WTC11 (cell line): ENCODE results near the gene F10. TPM values are rescaled to one million over a fixed set of nuclear protein-coding genes. Genes with fewer than 3 reads are reported as not detected.

ENCODE experiments used
- ATAC-seq: fragments of 200-7000 bp; cut with Tn5 transposase; 2 replicates; pipeline ENCODE4 v1.10.0; 2021; ENCODE audit warnings: mild to moderate bottlenecking, moderate library complexity
- CTCF ChIA-PET: fragments of 300-600 bp; sonication (Branson Sonifier 250); formaldehyde crosslinking; loops from one replicate; lab custom pipeline; 2021; ENCODE audit warnings: antibody characterized with exemption; lab: Charles Lee
- POLR2A ChIA-PET: fragments of 350-600 bp; sonication (Branson Sonifier 250); formaldehyde crosslinking; loops from one replicate; lab custom pipeline; 2021; ENCODE audit warnings: antibody characterized with exemption; lab: Charles Lee
- DNase-seq: peaks from one replicate; pipeline ENCODE4 v3.0.0; 2021; ENCODE audit warnings: low spot score
- H3K27ac Mint-ChIP-seq: 2 replicates; pipeline ENCODE4 v1.8.0; 2021; ENCODE audit warnings: mixed read lengths
- H3K27me3 Mint-ChIP-seq: 2 replicates; pipeline ENCODE4 v1.8.0; 2021; ENCODE audit warnings: low read depth, mild to moderate bottlenecking, moderate library complexity, mixed read lengths
- H3K36me3 Mint-ChIP-seq: 2 replicates; pipeline ENCODE4 v1.8.0; 2021; ENCODE audit warnings: mixed read lengths
- H3K4me1 Mint-ChIP-seq: 2 replicates; pipeline ENCODE4 v1.8.0; 2022; ENCODE audit warnings: mixed read lengths
- H3K4me3 Mint-ChIP-seq: 2 replicates; pipeline ENCODE4 v1.8.0; 2021; ENCODE audit warnings: mild to moderate bottlenecking, moderate library complexity, mixed read lengths
- H3K9me3 Mint-ChIP-seq: 2 replicates; pipeline ENCODE4 v1.8.0; 2021; ENCODE audit warnings: mixed read lengths
- ATF3 ChIP-seq: sonication (generic); formaldehyde crosslinking; conservative IDR thresholded peaks from 2 replicates; pipeline ENCODE4 v1.8.1; 2022; ENCODE audit warnings: mild to moderate bottlenecking, missing genetic modification reagents
- FOXK1 ChIP-seq: sonication (generic); formaldehyde crosslinking; IDR thresholded peaks from 2 replicates; pipeline ENCODE4 v1.8.0; 2022; ENCODE audit warnings: mild to moderate bottlenecking, moderate library complexity, missing genetic modification reagents
- FOXP1 ChIP-seq: sonication (generic); formaldehyde crosslinking; IDR thresholded peaks from 2 replicates; pipeline ENCODE4 v1.8.0; 2022; ENCODE audit warnings: missing genetic modification reagents, mild to moderate bottlenecking, moderate library complexity, borderline replicate concordance
- GTF2I ChIP-seq: fragments of 250-450 bp; sonication (Bioruptor Pico); conservative IDR thresholded peaks from 2 replicates; pipeline ENCODE4 v1.4.0; 2021; ENCODE audit warnings: mild to moderate bottlenecking
- JUN ChIP-seq: sonication (generic); formaldehyde crosslinking; IDR thresholded peaks from 2 replicates; pipeline ENCODE4 v1.8.0; 2023; ENCODE audit warnings: mild to moderate bottlenecking, missing genetic modification reagents
- MAX ChIP-seq: sonication (generic); formaldehyde crosslinking; IDR thresholded peaks from 2 replicates; pipeline ENCODE4 v1.8.0; 2022; ENCODE audit warnings: mild to moderate bottlenecking, missing genetic modification reagents
- NFE2L1 ChIP-seq: sonication (generic); formaldehyde crosslinking; IDR thresholded peaks from 2 replicates; pipeline ENCODE4 v1.8.1; 2023; ENCODE audit warnings: missing genetic modification reagents
- OVOL2 ChIP-seq: fragments of 250-450 bp; sonication (Bioruptor Pico); IDR thresholded peaks from 2 replicates; pipeline ENCODE4 v1.9.0; 2021; ENCODE audit warnings: mild to moderate bottlenecking, borderline replicate concordance
- PREB ChIP-seq: sonication (generic); formaldehyde crosslinking; IDR thresholded peaks from 2 replicates; pipeline ENCODE4 v1.8.1; 2022; ENCODE audit warnings: mild to moderate bottlenecking, missing genetic modification reagents, moderate library complexity, borderline replicate concordance
- PRRX2 ChIP-seq: fragments of 250-450 bp; sonication (Bioruptor Pico); IDR thresholded peaks from 2 replicates; pipeline ENCODE4 v1.8.0; 2021; ENCODE audit warnings: mild to moderate bottlenecking
- SMAD3 ChIP-seq: sonication (generic); formaldehyde crosslinking; IDR thresholded peaks from 2 replicates; pipeline ENCODE4 v1.8.0; 2022; ENCODE audit warnings: missing genetic modification reagents, mild to moderate bottlenecking, borderline replicate concordance
- SMAD4 ChIP-seq: sonication (generic); formaldehyde crosslinking; IDR thresholded peaks from 2 replicates; pipeline ENCODE4 v1.8.0; 2022; ENCODE audit warnings: mild to moderate bottlenecking, missing genetic modification reagents
- SOX15 ChIP-seq: fragments of 250-450 bp; sonication (Bioruptor Pico); IDR thresholded peaks from 2 replicates; pipeline ENCODE4 v1.9.0; 2021; ENCODE audit warnings: mild to moderate bottlenecking
- SP1 ChIP-seq: sonication (generic); formaldehyde crosslinking; conservative IDR thresholded peaks from 2 replicates; pipeline ENCODE4 v1.8.1; 2022; ENCODE audit warnings: missing genetic modification reagents
- STAT6 ChIP-seq: sonication (generic); formaldehyde crosslinking; conservative IDR thresholded peaks from 2 replicates; pipeline ENCODE4 v1.8.1; 2023; ENCODE audit warnings: mild to moderate bottlenecking, low read depth, missing genetic modification reagents, moderate library complexity
- USF1 ChIP-seq: sonication (generic); formaldehyde crosslinking; IDR thresholded peaks from 2 replicates; pipeline ENCODE4 v1.8.0; 2022; ENCODE audit warnings: mild to moderate bottlenecking, missing genetic modification reagents
- ZNF121 ChIP-seq: sonication (generic); formaldehyde crosslinking; IDR thresholded peaks from 2 replicates; pipeline ENCODE4 v1.8.0; 2023; ENCODE audit warnings: missing genetic modification reagents
- ZNF396 ChIP-seq: fragments of 250-450 bp; sonication (Bioruptor Pico); IDR thresholded peaks from 2 replicates; pipeline ENCODE4 v1.8.0; 2021; ENCODE audit warnings: mild to moderate bottlenecking, moderate library complexity, borderline replicate concordance
- ZNF425 ChIP-seq: fragments of 250-450 bp; sonication (Bioruptor Pico); conservative IDR thresholded peaks from 2 replicates; pipeline ENCODE4 v1.9.0; 2021; ENCODE audit warnings: mild to moderate bottlenecking
- total RNA-seq: library from RNA; stranded (reverse); gene quantifications from 3 replicates; pipeline ENCODE4 v1.2.3, GENCODE V29; 2021
- TF ChIP-seq, protein P1 (sequence below): fragments of 250-450 bp; sonication (Bioruptor Pico); IDR thresholded peaks from 2 replicates; pipeline ENCODE4 v2.1.2; 2022; ENCODE audit warnings: mild to moderate bottlenecking, moderate library complexity
- TF ChIP-seq, protein P2 (sequence below): sonication (generic); formaldehyde crosslinking; IDR thresholded peaks from 2 replicates; pipeline ENCODE4 v1.8.0; 2022; ENCODE audit warnings: mild to moderate bottlenecking, missing genetic modification reagents
- TF ChIP-seq, protein P3 (sequence below): sonication (generic); formaldehyde crosslinking; IDR thresholded peaks from 2 replicates; pipeline ENCODE4 v1.8.1; 2022; ENCODE audit warnings: low read depth, missing genetic modification reagents, borderline replicate concordance
- TF ChIP-seq, protein P4 (sequence below): sonication (generic); formaldehyde crosslinking; IDR thresholded peaks from 2 replicates; pipeline ENCODE4 v1.8.1; 2023; ENCODE audit warnings: mild to moderate bottlenecking, missing genetic modification reagents, moderate library complexity

F10 gene
- total RNA-seq, 1 experiment from 2014 or later = 0.87 TPM

DNA sequence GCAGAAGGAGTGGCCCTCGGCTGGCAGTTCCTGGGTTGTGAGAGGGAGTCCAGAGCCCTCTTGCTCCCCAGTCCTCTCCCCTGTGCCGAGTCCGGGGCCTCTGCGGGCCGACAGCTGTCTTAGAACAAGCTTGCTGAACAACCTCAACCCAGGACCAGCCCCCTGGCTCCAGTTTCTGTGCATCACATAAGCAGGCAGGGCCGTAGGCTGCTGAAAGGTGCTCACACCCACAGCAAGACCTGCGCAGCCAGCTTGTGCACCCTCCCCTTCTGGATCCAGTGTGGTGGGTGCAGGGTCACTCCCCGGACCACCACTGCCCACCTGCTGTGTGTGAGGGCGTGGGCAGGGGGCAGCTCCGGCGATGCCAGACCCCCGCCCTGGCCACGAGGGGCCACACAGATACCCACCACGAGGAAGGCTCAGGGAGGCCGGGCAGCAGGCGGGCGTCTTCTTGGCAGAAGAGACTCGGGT, 42.2 kb upstream of the F10 start:
- Mint-ChIP-seq H3K4me1 (no peaks in the 10 kb centered on the region), H3K27ac (no peak overlapping the region), H3K36me3 (no peaks in the 10 kb centered on the region), H3K9me3 (no peaks in the 10 kb centered on the region), H3K27me3 (no peaks in the 10 kb centered on the region), H3K4me3 (no peak overlapping the region)
- ChIA-PET POLR2A (no interaction called here), CTCF (interaction anchor here (1.4 to 1.5 kb wide), 2 partner anchors 10 to 45 kb away, joined by 3 to 4 read pairs; no protein-coding TSS in a partner anchor)
- no peak for DNase-seq
- no peak for TF ChIP-seq FOXP1
- TF ChIP-seq, protein P1, sequence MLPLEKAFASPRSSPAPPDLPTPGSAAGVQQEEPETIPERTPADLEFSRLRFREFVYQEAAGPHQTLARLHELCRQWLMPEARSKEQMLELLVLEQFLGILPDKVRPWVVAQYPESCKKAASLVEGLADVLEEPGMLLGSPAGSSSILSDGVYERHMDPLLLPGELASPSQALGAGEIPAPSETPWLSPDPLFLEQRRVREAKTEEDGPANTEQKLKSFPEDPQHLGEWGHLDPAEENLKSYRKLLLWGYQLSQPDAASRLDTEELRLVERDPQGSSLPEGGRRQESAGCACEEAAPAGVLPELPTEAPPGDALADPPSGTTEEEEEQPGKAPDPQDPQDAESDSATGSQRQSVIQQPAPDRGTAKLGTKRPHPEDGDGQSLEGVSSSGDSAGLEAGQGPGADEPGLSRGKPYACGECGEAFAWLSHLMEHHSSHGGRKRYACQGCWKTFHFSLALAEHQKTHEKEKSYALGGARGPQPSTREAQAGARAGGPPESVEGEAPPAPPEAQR (CRISPR knock-in tag) = no peak
- TF ChIP-seq, protein P2, sequence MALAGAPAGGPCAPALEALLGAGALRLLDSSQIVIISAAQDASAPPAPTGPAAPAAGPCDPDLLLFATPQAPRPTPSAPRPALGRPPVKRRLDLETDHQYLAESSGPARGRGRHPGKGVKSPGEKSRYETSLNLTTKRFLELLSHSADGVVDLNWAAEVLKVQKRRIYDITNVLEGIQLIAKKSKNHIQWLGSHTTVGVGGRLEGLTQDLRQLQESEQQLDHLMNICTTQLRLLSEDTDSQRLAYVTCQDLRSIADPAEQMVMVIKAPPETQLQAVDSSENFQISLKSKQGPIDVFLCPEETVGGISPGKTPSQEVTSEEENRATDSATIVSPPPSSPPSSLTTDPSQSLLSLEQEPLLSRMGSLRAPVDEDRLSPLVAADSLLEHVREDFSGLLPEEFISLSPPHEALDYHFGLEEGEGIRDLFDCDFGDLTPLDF (CRISPR knock-in tag) = no peak
- TF ChIP-seq OVOL2 (CRISPR knock-in tag) = no peak
- no peak for TF ChIP-seq ZNF121 (CRISPR knock-in tag)
- no peak for TF ChIP-seq SMAD3 (CRISPR knock-in tag)
- TF ChIP-seq PRRX2 (CRISPR knock-in tag) = no peak
- no peak for TF ChIP-seq SP1 (CRISPR knock-in tag)
- TF ChIP-seq, protein P3, sequence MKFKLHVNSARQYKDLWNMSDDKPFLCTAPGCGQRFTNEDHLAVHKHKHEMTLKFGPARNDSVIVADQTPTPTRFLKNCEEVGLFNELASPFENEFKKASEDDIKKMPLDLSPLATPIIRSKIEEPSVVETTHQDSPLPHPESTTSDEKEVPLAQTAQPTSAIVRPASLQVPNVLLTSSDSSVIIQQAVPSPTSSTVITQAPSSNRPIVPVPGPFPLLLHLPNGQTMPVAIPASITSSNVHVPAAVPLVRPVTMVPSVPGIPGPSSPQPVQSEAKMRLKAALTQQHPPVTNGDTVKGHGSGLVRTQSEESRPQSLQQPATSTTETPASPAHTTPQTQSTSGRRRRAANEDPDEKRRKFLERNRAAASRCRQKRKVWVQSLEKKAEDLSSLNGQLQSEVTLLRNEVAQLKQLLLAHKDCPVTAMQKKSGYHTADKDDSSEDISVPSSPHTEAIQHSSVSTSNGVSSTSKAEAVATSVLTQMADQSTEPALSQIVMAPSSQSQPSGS = no peak
- TF ChIP-seq SMAD4 (CRISPR knock-in tag) = no peak
- TF ChIP-seq ZNF396 (CRISPR knock-in tag) = no peak
- no peak for TF ChIP-seq GTF2I
- ATAC-seq = no peak

DNA sequence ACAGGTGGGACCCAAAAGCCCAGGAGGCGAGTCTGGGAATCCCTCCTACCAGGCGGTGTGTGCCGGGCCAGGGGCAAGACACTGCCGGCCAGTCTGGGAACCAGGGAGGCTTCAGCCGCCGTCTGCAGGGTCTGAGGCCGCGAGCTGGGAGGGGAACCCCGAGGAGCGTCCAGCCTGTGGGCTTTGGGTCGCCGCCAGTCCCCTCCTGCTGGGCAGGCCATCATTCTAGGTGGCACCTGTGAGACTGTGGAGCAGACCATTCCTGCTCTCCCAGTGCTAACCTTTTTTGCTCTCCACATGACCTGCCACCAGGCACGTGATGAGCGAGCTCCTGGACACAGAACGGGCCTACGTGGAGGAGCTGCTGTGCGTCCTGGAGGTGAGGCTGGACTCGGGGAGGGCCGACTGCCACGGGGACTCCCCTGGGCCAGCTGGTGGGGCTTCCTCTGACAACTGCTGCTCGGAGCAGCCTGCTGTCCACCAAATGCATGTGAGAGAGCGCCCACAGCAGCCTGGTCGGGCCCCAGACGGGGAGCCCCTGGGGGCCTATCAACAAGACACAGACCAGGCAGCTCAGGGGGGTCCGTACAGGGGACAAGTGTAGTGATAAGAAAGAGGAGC, 41.6 kb upstream of the F10 start:
- POLR2A ChIA-PET = no interaction called here
- TF ChIP-seq PREB (CRISPR knock-in tag) = no peak
- TF ChIP-seq FOXK1 (CRISPR knock-in tag) = no peak
- TF ChIP-seq, protein P4, sequence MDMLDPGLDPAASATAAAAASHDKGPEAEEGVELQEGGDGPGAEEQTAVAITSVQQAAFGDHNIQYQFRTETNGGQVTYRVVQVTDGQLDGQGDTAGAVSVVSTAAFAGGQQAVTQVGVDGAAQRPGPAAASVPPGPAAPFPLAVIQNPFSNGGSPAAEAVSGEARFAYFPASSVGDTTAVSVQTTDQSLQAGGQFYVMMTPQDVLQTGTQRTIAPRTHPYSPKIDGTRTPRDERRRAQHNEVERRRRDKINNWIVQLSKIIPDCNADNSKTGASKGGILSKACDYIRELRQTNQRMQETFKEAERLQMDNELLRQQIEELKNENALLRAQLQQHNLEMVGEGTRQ (CRISPR knock-in tag) = no peak
- no peak for TF ChIP-seq JUN
- TF ChIP-seq ATF3 (CRISPR knock-in tag) = no peak
- no peak for TF ChIP-seq STAT6 (CRISPR knock-in tag)
- no peak for TF ChIP-seq SP1 (CRISPR knock-in tag)
- no peak for TF ChIP-seq USF1 (CRISPR knock-in tag)
- TF ChIP-seq SOX15 (CRISPR knock-in tag) = no peak
- no peak for TF ChIP-seq NFE2L1 (CRISPR knock-in tag)
- TF ChIP-seq MAX (CRISPR knock-in tag) = no peak
- no peak for TF ChIP-seq ZNF425

More for the DNA sequence above, 41.6 kb upstream of the F10 start:
- H3K36me3 Mint-ChIP-seq = no peaks in the 10 kb centered on the region
- H3K9me3 Mint-ChIP-seq = no peaks in the 10 kb centered on the region
- no peak overlapping the region for H3K4me3 Mint-ChIP-seq
- no peaks in the 10 kb centered on the region for H3K27me3 Mint-ChIP-seq
- no peaks in the 10 kb centered on the region for H3K4me1 Mint-ChIP-seq
- no peak for ATAC-seq
- DNase-seq = no peak
- CTCF ChIA-PET = interaction anchor here (1.4 to 1.5 kb wide), 2 partner anchors 9 to 46 kb away, joined by 3 to 4 read pairs; no protein-coding TSS in a partner anchor
- no peak overlapping the region for H3K27ac Mint-ChIP-seq
